Stimulated activated CD4-positive, alpha-beta T cell treated with anti-CD3 and anti-CD28 coated beads, Interleukin-12 subunit alpha, Interleukin-12 subunit beta, amount 100 ng/mL, for 4 hours (primary cell): ENCODE measurements around the gene TTC1.

ENCODE experiments used
- DNase-seq: peaks from one replicate; pipeline ENCODE4 v3.0.0-alpha.2; 2020

The TTC1 gene

GRCh38 chr5:160089531-160089930, 80.6 kb downstream of the TTC1 start:
- no peak for DNase-seq

GRCh38 chr5:160090059-160090458, 81.1 kb downstream of the TTC1 start:
- DNase-seq: no peak

- no peak for DNase-seq
These were observed 83.6 kb downstream of the TTC1 start for GRCh38 chr5:160092514-160092913.

DNA sequence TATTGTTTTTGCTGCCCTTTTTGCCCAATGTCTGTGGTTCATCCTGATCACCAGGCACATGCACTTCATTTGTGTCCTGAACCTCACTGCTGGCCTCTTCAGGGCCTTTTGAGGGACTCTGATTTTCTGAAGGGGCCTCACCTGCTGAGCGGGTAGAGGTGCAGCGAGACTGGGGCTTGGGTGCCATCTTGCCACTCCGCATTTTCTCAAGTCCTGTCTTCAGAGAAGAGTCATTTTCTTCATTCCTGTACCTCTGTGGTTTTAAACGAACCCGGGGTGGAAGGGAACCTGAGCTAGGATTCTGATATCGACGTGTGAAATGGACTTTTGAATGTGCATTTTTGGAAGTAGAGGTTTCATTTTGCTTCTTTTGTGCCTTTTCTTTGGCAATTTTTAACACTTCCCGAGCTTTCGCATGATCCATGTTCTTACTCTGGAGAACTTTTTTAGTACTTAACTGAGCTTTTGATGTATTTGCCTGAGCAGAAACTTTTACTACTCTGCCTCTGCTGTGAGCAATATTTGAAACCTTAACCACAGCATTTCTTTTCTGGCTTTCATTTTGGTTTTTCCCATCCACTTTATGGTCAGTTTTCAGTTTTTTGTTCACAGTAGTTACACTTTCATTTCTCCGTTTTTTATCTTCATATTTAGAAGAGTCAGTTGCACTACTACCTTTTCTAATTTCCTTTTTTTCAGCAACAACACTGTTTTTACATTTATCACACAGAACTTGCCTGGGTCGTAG, 84.2 kb downstream of the TTC1 start:
- DNase-seq: no peak

DNA sequence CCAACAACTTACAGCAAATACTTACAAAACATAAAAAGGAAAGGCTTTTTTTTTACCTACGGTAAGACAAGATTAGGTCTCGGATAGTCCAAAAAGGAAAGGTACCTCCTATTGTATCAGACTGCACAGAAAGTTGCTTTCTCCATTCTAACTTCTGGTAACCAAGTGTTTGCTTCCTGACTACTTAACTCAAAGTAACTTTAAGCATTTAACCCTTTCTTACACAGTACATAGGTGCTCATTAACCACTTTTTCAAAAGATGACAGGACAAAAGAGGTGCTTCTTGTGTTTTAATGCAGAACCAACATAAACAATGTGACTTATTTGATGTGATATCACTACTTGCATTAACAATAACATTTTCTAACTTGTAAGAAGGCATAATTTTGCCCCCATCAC, 87.2 kb downstream of the TTC1 start:
- DNase-seq: no peak

DNA sequence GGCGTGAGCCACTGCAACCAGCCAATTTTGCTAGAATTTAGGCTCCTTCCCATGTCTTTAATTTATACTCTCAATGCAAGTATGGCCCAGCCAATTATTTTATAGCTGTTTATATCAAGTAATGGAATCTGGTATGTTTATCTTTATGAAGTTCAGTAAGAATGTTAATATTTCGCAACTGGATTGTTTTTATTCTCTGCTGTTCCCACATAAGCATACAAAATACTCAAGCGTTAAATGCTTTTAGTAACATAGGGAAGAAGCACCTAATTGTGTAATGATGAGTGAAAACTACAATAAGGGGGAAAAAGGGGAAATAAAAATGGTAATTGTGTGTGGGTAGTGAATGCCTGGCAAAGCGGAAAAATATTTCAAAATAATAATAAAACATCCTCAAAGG, 89.1 kb downstream of the TTC1 start:
- no peak for DNase-seq

GRCh38 chr5:160105686-160106360, 96.9 kb downstream of the TTC1 start:
- DNase-seq: no peak

DNA sequence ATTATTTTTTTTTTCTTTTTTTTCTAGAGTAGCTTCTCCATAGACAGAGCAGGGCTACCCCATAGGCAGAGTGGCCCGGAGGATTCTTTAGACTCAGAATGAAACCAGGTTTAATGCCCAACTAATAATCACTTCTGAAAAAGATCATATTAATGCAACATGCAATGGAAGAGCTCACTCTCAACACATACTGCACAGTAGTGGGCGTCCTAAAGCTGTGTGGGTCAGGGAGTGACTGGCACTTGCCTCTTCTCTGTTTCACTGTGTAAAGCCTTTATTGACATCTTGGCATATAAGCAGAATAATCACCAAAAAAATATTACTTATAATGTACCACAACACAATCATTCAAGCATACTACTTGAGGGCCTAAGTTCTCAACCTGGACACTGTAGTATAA, 99.2 kb downstream of the TTC1 start:
- DNase-seq: no peak
